HG03108 (cell line): ENCODE measurements around the gene ELMO1.

Experiments used
- ATAC-seq: cut with Tn5 transposase; IDR thresholded peaks from one replicate; pipeline ENCODE4 v1.9.1; 2021; ENCODE audit warnings: moderate library complexity; ENCODE audit not compliant: unreplicated experiment

ELMO1 gene

GRCh38 chr7:37433166-37433565 is 15.5 kb downstream of the ELMO1 start:
- no peak for ATAC-seq

- ATAC-seq: no peak
These were observed 16.3 kb downstream of the ELMO1 start for GRCh38 chr7:37432281-37432920.

DNA sequence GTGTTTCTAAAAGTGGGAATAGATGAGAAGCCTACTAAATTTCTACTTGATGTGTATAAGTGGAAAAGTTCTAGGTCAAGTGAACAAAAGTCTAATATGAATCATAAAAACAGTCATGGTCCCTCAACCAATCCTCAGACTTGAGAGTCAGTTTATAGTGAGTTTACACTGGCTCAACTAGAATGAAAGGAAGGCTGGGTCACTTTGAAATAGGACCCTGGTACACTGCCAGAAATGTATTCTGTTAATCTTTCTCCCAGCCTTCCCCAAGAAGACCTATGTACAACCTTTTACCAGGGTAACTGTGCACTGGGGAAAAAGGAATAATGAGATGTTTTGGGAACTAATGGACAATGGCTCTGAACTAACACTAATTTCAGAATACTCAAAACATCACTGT is 17.3 kb downstream of the ELMO1 start:
- no peak for ATAC-seq

DNA sequence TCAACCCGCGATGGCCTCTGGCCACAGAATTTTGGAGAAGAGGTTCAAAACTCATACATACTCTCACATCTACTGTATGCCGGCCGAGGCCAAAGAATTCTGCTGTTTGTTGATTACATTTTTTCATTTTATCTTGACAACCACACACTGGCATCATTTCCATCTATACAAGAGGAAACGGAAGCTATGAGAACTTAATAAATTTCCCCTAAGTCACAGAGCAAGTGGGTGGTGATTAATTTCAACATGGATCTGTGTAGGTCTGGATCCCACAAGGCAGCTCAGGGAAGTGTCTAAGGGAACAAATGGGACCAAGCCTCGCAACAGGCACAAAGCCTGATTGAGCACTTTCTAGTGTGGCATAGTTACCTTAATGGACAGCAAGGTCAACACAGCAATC is 18.0 kb downstream of the ELMO1 start:
- ATAC-seq: no peak

GRCh38 chr7:37430171-37430570 is 18.5 kb downstream of the ELMO1 start:
- ATAC-seq: no peak

DNA sequence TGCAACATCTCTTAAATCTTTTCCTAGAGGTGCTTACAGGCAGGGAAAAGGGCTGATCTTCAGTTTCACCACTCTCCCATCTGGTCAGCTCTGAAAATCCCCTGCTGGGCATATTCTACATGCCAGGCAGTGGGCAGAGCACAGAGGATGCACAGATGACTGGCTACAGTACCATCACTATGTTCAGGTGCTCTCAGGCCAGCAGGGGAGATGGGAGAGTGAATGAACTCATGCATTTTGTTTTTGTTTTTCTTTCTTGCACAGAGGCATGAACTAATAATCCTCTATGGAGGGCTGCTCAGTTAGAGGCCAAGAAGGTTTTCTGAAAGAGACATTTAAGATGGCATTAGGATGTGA is 19.3 kb downstream of the ELMO1 start:
- no peak for ATAC-seq

DNA sequence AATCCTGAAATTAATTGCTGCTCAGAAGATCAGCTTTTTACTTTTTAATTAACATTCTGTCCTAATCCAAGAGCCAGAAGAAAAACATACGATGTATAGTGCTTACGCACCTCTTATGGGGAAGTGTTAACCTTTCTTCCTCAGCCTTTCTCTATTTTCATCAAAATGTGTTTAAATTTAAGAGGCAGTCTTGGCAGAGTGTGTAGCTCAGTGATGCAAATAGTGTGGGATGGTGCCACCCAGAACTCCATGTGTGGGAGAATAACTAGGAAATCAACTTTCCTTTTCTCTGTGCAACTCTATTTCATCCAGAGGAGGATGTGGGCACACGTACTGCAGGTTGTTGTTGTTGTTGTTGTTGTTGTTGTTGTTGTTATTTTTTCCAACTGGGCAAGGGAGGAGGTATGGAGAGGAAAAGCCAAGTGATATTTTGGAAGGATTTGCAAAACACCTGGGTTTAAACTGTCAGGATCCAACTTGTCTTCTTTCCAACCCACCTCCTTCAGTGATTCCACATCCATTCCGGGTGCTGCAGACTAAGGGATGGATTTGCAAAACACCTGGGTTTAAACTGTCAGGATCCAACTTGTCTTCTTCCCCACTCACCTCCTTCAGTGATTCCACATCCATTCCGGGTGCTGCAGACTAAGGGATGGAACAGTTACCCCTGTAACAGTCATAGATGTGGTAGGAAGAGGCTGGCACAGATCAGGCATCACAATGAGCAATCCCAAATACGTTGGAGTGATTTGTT is 19.8 kb downstream of the ELMO1 start:
- ATAC-seq: no peak

DNA sequence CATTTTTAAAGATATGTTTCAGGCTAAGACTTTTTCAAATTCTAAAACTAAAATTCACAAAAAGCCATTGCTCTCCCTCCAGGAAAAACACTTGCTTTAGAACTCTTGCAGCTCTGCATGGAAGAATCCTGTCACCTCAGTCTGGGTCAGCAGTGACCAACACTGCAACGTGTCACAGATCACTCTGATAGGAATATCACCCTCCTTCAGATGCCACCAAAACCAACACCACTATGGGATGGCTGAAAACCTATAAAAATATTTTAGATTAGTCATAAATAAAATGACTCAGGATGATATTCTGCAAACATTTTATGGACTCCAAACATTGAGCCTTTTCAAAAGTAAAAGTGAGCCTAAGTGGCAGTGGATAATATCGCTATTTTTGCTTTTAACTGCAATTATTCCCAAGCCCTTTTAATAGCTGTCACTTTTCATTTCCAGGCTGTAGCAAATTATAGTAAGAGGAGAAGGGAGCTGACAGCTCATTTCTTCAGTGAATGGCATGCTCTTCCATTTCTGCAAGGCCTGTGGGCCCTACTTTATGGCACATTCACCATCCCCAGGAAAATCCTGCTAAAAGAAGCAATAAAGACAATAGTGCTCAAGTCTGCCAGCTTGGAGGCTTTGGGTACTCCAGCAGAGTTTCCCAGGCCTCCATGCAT is 21.3 kb downstream of the ELMO1 start:
- no peak for ATAC-seq

GRCh38 chr7:37425498-37425897 is 23.2 kb downstream of the ELMO1 start:
- ATAC-seq: no peak

DNA sequence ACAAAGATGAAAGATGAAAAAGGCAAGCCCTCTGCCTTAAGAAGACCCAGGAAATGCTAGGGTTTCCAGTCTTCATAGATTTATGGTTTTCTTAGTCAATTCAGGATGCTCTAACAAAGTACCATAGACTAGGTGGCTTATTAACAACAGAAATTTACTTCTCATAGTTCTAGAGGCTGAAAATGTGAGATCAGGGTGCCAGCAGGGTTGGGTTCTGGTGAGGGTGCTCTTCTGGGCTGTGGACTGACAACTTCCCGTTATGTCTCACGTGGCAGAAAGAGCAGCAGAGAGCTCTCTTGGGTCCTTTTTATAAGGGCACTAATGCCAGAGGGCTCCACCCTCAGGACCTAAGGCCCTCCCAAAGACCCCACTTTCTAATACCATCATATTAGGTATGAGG is 23.7 kb downstream of the ELMO1 start:
- ATAC-seq: no peak

DNA sequence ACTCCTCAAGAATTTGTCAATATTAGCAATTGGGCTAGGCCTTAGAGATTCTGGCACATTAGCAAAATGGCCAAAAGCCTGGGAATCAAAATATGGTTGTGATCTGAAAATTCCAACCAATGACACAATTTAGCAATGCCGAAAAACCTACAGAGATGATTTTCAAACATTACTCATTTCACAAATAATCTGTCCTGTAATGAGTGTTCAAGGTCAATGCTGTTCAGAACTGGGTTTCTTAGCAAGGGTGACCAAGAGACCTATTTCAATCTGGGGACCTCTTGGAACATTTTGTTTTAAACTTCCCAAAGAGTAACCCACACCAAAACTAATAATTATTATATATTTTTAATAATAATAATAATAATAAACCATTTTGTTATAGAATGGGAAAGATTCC is 24.1 kb downstream of the ELMO1 start:
- no peak for ATAC-seq

DNA sequence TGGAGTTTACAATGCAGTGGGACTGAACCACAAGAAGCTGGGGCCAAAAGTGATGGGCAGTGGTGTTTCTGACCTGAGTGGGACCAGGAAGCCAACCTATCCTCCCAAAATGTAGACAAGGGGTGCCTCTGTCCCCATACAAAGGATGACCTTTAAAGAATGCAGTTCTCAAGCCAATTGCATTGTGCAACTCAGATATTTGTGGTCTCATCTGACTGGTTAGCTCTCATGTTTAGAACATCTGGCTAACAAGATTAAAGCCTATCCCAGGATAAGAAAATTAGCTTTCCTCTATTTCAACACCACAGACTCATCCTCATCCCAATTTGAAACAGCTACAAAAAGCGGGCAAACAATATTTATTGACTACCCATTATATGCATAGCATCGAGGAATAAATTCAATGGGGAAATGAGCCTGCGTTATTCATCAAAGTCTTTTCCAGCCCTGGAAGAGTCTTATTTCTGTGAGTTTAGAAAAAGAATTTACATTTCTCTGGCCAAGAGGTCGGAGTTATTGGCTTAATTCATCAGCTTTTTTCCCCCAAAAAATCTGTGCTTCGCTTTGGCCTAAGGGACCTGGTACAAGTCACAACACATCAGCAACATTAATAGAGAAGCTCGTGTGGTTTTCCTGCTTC is 26.7 kb downstream of the ELMO1 start:
- ATAC-seq: no peak

GRCh38 chr7:37420946-37421695 is 27.5 kb downstream of the ELMO1 start:
- ATAC-seq: no peak

- no peak for ATAC-seq
These were observed 29.2 kb downstream of the ELMO1 start for GRCh38 chr7:37419496-37419895.

DNA sequence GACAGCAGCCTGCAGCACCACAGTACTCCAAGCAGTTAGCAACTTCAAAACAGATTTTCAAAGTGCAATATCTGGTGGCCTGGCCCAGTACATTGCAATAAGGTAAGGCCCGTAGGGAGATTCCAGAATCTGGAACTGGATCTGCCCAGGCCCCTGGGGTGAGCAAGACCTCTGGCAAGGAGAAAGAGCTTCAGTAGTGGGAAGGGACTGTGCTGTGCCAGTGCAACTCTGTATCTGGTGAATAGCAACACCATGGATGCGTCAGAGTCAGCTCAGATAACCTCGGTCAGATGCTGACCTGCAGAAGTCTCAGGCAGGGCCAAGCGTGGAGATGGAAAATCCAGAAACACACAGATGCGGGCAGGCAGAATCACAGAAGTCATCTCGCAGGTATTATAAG is 30.3 kb downstream of the ELMO1 start:
- no peak for ATAC-seq

- ATAC-seq: no peak
These were observed 31.6 kb downstream of the ELMO1 start for GRCh38 chr7:37417107-37417474.

DNA sequence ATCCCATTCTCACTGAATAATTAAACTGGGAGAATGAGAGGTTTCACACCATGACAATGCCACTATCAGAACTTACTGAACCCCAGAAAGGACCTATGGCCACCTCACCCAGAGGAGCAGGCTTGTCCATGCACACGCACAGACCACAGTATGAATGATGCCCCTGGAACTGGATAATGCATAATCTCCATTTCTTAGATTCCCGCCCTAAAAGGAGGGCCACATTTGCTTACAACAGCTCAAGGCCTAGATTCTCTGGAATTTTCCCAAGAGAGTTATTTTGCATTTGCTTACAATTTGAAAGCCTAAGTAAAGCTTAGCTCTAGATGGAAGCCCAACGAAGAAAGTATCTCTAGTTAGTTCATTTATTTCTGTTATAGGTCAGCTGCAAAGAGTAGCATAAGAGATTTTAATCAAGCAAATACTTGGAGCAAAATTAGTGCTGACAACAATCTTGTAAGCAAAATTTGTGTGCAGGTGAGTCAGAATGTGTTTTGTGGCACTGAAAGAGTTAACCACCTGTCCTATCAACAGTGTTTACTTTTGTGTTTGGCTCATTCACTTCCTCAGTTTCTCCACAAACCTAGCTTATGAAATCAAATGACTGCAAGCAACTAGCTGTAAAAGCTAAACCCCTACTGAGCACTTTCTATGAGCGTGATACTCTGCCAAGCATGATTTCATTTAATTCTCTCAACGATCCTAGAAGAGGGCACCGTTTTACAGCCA is 32.1 kb downstream of the ELMO1 start:
- ATAC-seq: no peak

DNA sequence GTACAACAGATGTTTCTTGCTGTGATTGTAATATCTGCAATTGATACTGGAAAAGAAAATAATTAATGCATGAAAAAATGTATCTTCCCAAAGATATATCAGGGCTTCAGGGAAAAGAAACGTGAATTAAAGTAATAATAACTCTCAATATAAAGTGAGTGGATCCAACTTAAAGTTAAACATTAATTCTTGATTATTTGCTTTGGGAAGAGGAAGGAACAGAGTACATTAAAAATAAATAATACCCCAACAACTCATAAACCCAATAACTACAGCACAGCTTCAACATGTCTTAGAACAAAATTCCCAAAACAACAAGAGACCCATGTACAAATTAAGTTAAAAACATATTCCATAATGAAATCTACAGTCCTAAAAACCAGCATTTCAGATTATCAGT is 33.0 kb downstream of the ELMO1 start:
- ATAC-seq: no peak

GRCh38 chr7:37414352-37414983 is 34.2 kb downstream of the ELMO1 start:
- no peak for ATAC-seq

DNA sequence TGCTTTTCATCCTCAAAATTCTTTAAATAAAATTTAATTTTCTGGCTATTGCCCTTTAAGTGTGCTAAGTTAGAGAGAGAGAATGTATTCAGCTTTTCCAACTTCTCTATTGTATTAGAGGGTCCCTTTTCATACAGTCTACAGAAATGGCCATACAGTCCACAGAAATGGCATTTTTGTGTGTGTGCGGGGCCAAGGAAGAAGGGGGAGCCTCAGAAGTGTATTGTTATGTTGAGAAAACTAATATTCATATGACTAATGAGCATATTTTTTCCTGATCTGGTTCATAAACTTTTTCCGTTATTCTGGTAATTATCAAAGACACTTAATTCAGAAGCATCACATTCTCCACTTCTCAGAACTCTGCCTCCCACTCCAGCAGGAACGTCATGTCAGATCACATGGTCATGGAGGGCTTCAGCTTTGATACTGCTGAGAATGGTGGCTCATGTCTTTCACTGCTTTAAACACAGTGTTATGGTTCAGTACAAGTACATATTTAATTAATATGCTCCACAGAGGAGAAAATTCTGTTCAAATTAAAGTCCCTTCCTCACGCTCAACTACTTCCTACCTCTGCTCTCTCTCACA is 37.1 kb downstream of the ELMO1 start:
- no peak for ATAC-seq
